OCI-LY7 (cell line): ENCODE data around the gene ITGA8.

Experiments used
- CTCF ChIP-seq: fragments of 200-600 bp; sonication (generic); conservative IDR thresholded peaks from 2 replicates; pipeline ENCODE4 v1.5.1; 2014; ENCODE audit warnings: mild to moderate bottlenecking, antibody characterized with exemption, low read length, moderate library complexity, mixed read lengths
- EZH2phosphoT487 ChIP-seq: fragments of 200-600 bp; sonication (generic); IDR thresholded peaks from 2 replicates; pipeline ENCODE4 v1.6.1; 2018; ENCODE audit warnings: low read depth, borderline replicate concordance, mild to moderate bottlenecking, mixed run types, antibody characterized with exemption, low read length, moderate library complexity, mixed read lengths

- TF ChIP-seq CTCF: no peak
- no peak for TF ChIP-seq EZH2phosphoT487
Observed at GRCh38 chr10:15719049-15719898, 448 bp downstream of the ITGA8 start.
